Stimulated activated CD4-positive, alpha-beta T cell treated with anti-CD3 and anti-CD28 coated beads, Interleukin-12 subunit alpha, Interleukin-12 subunit beta, amount 100 ng/mL, for 4 hours (primary cell): ENCODE results near the gene KHDC3L.

Source experiments
- DNase-seq: peaks from one replicate; pipeline ENCODE4 v3.0.0-alpha.2; 2020

The KHDC3L gene, protein sequence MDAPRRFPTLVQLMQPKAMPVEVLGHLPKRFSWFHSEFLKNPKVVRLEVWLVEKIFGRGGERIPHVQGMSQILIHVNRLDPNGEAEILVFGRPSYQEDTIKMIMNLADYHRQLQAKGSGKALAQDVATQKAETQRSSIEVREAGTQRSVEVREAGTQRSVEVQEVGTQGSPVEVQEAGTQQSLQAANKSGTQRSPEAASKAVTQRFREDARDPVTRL

GRCh38 chr6:73362358-73362757 is at the start of gene KHDC3L:
Gene KHDC3L (plus strand): TSS chr6:73362658. CDS start chr6:73362730, 72 bp downstream.
- DNase-seq: no peak

- DNase-seq: no peak
Observed at GRCh38 chr6:73314577-73315492, 47.6 kb upstream of the KHDC3L start.

DNA sequence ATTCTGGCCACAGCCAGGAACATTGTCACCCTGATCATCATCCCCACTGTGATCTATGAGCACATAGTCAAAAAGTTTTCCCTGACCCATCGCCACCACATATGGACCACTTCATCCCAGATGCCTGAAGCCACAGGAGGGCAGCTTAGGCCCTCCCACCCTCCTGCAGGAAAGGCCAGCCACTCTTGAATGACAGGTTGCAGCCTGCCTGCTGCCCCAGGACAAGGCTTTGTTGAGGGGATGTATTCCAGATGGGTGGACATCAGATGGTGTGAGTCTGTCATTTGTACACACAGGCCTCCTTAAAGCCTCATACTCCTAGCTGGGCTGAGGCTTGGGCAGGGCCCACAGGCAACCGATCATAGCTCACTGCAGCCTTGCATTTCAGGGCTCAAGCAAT is 39.1 kb upstream of the KHDC3L start:
- DNase-seq: no peak

- no peak for DNase-seq
Observed at GRCh38 chr6:73325656-73326055, 36.8 kb upstream of the KHDC3L start.

GRCh38 chr6:73328790-73329189 is 33.7 kb upstream of the KHDC3L start:
- DNase-seq: no peak

DNA sequence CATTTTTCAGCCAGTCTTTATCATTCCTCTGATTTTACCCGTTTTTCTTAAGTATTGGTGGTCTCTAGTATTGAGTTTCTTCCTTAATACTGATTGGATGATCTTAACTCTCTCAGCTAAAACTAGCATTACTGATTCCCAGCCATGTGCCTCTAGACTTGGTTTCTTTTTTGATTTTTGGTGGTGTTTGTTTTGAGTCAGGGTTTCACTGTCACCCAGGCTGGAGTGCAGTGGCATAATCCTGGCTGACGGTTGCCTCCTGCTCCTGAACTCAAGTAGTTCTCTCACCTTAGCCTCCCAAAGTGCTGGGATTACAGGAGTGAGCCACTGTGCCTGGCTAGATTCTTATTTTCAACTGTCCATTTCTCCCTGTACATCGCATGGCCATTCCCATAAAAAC is 33.3 kb upstream of the KHDC3L start:
- no peak for DNase-seq

DNA sequence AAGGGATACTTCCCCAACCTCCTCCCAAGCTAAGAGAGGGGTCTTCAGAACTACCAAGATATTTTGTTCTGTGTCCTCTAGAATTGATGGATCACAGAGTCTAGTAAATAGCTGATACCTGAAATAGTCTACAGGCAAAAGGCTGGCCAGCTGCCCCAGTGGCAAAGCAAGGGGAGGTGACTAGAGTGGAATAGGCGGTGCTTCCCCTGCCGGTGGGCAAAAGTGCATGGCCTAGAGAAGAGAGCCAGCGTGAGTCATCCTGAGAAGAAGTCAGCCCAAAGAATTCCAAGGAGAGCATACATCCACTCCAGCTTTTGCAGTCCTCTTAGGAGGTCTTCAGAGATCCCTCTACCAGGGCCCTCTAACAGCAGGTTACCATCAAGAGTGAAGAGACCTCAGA is 23.1 kb upstream of the KHDC3L start:
- no peak for DNase-seq

DNA sequence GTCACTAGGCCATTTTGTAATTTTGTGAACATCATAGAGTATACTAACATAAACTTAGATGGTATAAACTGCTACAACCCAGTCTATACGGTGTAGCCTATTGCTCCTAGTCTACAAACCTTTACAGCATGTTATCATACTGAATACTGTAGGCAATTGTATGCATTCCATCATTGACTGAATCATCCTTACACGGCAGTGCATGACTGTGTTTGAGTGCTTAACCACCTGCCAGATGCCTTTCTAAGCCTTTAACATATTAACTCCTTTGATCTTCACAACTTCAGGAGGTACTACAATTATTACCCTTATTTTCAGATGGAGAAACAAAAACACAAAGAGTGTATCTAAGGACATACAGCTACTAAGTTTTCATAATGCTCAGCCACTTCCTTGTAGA is 22.4 kb upstream of the KHDC3L start:
- no peak for DNase-seq

DNA sequence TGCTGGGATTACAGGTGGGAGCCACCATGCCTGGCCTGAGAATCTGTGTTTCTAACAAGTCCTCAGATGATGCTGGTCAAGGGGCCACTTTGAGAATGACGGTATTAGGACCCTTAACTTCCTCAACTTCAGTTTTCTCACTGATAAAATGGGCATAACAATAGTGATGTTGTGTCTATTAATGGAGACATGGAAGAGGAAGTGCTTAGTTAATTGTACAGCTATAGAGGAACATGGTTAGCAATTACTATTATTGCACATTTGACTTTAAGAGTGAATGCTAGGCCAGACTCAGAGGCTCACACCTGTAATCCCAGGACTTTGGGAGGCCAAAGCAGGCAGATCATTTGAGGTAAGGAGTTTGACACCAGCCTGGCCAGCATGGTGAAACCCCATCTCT is 21.1 kb upstream of the KHDC3L start:
- no peak for DNase-seq

GRCh38 chr6:73342174-73342573 is 20.3 kb upstream of the KHDC3L start:
- DNase-seq: no peak

GRCh38 chr6:73343164-73343563 is 19.3 kb upstream of the KHDC3L start:
- no peak for DNase-seq

DNA sequence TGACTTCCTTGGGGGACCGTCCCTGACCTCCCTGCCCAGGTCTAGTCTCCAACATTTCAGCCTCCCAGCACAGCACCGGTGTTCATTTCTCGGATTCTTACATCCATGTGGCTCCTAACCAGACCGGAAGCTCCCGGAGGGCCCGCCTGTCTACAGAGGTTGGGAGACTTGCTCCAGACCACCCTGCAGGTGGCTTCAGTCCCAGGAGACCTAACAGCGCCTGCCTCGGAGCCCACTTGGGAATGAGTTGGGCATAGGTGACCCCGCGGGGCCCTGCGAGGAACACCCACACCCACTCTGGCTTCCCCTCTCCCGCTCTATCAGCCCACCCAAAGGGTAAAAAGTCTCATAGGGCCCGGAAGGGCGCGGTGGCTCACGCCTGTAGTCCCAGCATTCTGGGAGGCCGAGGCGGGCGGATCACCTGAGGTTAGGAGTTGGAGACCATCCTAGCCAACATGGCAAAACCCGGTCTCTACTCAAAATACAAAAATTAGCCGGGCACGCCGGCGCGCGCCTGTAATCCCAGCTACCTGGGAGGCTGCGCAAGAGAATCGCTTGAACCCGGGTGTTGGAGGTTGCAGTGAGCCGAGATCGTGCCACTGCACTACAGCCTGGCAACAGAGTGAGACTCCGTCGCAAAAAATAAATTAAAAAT is 13.8 kb upstream of the KHDC3L start:
- DNase-seq: no peak

DNA sequence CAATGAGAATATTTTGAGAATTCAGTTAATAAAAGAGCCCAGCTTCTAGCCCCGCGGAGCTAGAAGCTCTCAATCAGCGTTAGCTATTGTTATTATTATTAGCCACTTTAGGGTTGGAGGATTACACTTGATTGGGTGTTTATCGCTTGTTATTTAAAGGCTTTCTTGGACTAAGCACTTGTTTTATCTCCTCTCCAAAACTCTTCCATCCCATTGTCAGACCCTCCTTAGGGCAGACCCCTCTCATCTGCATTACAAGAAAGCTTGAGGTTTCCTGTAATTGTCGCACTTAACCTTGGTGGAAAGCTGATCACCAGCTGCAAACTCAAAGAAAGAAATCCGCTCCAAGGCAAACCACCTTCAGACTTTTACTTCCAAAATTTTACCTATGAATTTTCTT is 13.1 kb upstream of the KHDC3L start:
- no peak for DNase-seq

DNA sequence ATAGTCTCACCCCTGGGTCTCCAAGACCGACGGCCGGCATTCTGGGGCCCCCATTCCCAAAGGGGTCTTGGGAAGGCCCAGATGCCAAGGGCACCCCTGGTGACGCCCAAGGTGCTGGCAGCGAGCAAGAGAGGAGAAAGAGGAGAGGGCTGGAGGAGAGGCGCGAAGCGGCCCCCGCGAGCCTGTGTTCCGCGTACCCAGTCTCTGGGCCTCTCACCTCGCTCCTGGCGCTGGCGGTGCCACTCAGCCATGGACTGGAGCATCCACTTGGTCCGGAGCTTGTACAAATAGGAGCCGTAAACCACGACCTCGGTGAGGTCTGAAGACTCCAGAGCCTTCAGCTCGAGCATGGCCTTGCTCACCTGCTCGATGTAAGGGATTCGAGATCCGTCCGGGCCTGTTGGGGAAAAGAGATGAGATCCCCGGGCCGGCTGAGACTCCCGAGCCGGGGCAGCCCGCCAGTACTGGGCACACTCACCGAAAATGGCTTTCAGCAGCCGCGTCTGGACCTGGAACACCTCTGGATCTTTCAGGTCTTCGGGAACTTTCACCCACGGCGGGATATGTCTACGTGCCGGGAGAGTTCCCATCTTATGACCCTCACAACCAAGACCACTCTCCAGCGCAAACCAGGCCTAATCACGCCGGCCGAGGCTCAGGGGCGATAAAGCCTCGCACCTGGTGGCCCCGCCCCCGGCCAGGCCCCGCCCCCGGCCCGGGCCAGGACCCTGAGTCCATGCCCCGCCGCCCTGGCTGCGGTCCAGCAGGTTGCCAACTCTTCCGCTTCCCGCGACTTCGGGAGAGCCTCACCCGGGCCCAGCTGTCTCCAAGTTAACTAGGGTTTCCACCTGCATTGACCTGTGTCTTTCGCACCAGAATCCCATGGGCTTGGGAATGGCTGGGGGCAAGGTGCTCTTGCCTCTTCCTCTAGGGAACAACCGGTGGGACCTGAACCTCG is 8.5 kb upstream of the KHDC3L start, which contains the start of gene DPPA5:
Gene DPPA5 (minus strand): TSS at position 641 of the 958 bp plus-strand sequence. CDS start 51 bp downstream, at position 590.
- no peak for DNase-seq

DNA sequence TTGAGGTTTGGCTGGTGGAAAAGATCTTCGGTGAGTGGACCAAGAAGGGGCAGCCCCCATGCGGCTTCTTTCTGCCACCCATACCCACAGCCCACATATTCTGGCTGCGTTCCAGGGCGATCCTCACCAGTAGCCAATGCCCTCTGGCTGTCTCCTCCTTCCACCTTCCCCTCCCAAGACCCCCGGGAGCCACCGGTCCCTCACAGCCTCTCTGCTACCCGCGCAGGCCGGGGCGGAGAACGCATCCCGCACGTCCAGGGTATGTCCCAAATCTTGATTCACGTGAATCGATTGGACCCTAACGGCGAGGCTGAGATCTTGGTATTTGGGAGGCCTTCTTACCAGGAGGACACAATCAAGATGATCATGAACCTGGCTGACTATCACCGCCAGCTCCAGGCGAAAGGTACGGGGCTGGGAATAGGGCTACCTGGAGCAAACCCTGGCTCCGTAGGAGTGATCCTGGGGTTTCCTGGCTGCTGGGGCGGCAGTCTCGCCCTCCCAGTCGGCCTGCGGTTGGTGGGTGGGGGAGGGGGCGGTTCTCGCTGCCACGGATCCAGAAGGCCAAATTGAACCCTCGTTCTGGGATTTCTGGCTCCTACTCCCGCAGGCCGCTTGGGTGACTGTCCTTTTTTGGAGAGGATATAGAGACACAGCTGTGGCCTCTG is 545 bp downstream of the KHDC3L start:
- DNase-seq: no peak

- no peak for DNase-seq
Observed at GRCh38 chr6:73363537-73363875, 1.0 kb downstream of the KHDC3L start.

DNA sequence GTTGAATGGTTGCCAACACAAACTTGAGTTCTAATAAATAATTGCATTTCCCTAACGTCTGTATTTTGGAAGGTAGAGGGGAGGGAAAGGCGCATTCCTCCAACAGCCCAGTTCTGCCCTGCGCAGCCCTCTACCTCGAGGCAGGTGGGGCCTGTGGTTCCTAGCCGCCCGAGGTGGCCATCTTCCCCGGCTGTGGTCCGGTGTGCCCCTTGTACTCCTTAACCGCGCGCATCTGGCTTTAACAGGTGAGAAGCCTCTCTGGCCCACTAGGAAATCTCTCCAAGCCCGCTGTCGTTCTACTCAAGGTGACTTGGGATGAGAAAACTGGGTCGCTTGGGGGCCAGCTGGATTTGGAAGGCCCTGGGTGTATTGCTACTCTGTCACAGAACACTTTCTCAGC is 1.7 kb downstream of the KHDC3L start:
- DNase-seq: no peak

- DNase-seq: no peak
Observed at GRCh38 chr6:73364549-73364948, 2.1 kb downstream of the KHDC3L start.

GRCh38 chr6:73367761-73368355 is 5.4 kb downstream of the KHDC3L start:
- no peak for DNase-seq

- DNase-seq: no peak
Observed at GRCh38 chr6:73368675-73369074, 6.2 kb downstream of the KHDC3L start.

DNA sequence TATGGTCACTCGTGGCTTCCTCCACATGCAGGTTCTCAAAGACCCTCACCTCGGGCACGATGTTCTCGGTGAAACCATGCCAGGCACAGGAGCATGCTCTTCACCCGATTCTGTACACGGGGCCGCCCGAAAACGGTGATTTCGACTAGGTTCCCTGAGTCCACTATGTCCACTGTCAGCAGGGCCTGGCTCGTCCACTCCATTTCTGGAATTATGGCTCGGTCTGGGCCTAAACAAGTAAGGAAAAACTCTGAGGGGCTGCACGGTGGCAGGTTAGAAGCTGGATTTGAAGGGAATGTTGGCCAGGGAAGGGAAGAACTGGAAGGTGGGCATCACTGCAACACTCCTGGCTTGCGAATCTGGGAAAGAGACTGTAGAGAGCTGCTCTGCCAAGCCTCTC is 6.7 kb downstream of the KHDC3L start:
- no peak for DNase-seq

- DNase-seq: no peak
Observed at GRCh38 chr6:73369563-73369962, 7.1 kb downstream of the KHDC3L start, which contains the start of gene OOEP. Gene OOEP (minus strand): TSS chr6:73369897. CDS start chr6:73369792, 105 bp downstream.
